ENCODE results near the gene SPRR1A.

- TF ChIP-seq POLR2A (IDR thresholded peaks at IDR 0.05) (no peak), POLR2AphosphoS5 (IDR thresholded peaks at IDR 0.05) (no peak)
- TF ChIP-seq, protein P1, sequence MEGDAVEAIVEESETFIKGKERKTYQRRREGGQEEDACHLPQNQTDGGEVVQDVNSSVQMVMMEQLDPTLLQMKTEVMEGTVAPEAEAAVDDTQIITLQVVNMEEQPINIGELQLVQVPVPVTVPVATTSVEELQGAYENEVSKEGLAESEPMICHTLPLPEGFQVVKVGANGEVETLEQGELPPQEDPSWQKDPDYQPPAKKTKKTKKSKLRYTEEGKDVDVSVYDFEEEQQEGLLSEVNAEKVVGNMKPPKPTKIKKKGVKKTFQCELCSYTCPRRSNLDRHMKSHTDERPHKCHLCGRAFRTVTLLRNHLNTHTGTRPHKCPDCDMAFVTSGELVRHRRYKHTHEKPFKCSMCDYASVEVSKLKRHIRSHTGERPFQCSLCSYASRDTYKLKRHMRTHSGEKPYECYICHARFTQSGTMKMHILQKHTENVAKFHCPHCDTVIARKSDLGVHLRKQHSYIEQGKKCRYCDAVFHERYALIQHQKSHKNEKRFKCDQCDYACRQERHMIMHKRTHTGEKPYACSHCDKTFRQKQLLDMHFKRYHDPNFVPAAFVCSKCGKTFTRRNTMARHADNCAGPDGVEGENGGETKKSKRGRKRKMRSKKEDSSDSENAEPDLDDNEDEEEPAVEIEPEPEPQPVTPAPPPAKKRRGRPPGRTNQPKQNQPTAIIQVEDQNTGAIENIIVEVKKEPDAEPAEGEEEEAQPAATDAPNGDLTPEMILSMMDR (IDR thresholded peaks at IDR 0.05 in 8 of 11, conservative IDR thresholded peaks at IDR 0.05 in 3 of 11), result no peak
Measured at GRCh38 chr1:152983743-152984142, at the start of gene SPRR1A.

Measured in spleen (tissue), 7 donors.